HUES64 (cell line): Measurements from ENCODE around the gene C1QTNF9B.
"Not testable (repeated sequence)": the region's sequence is repeated elsewhere in the genome, so short reads cannot be mapped to it uniquely, and the experiment has no call there.

Experiments
- H3K27ac ChIP-seq: 2 replicates; pipeline ENCODE4 v1.7.0; 2013; ENCODE audit warnings: low read depth, low read length, inconsistent platforms
- H3K27me3 ChIP-seq: 2 replicates; pipeline ENCODE4 v1.6.1; 2013; ENCODE audit warnings: mild to moderate bottlenecking, low read length; ENCODE audit not compliant: insufficient read depth
- H3K36me3 ChIP-seq: 2 replicates; pipeline ENCODE4 v1.6.1; 2013; ENCODE audit warnings: mild to moderate bottlenecking, low read length; ENCODE audit not compliant: insufficient read depth
- H3K4me1 ChIP-seq: 2 replicates; pipeline ENCODE4 v1.6.1; 2013; ENCODE audit warnings: mild to moderate bottlenecking, low read length, moderate library complexity; ENCODE audit not compliant: insufficient read depth
- H3K4me3 ChIP-seq: 2 replicates; pipeline ENCODE4 v1.5.1; 2013; ENCODE audit warnings: mild to moderate bottlenecking, low read length, moderate library complexity
- H3K9ac ChIP-seq: 2 replicates; pipeline ENCODE4 v1.6.1; 2013; ENCODE audit warnings: mild to moderate bottlenecking, low read depth, low read length
- H3K9me3 ChIP-seq: 2 replicates; pipeline ENCODE4 v1.6.1; 2013; ENCODE audit warnings: low read depth, low read length; ENCODE audit not compliant: insufficient read depth
- WGBS: fragments of 150-250, 120-280 bp; methylation state at CpG from one replicate; pipeline ENCODE4 v1.1.7; 2013; ENCODE audit warnings: missing lambda C conversion rate; 5-methylcytosine and 5-hydroxymethylcytosine counted together

The C1QTNF9B gene

DNA sequence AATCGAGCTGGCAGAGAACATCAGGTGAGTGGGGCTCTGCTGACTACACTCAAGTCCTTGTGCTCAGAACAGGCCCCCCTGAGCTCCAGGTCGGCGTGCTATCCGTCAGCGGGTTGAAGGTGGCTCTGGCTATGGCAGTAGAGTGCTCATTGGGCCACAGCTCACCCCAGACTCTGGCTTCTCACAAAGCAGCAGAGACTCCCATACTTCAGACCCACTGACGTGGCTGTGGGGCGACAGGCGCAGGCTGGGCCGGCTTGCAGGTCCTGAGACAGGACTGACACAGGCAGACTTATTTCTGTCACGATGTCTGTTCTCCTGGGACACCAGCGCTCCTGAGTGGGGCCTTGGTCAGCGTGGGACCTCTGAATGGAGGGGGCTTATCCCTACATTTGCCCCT lies 2.6 kb downstream of the C1QTNF9B start:
- H3K4me3 ChIP-seq, H3K4me1 ChIP-seq, H3K27me3 ChIP-seq, H3K36me3 ChIP-seq, H3K9ac ChIP-seq, H3K27ac ChIP-seq, H3K9me3 ChIP-seq: not testable (repeated sequence)
- WGBS, result 84% methylated on average over 12 of the region's 12 CpGs

DNA sequence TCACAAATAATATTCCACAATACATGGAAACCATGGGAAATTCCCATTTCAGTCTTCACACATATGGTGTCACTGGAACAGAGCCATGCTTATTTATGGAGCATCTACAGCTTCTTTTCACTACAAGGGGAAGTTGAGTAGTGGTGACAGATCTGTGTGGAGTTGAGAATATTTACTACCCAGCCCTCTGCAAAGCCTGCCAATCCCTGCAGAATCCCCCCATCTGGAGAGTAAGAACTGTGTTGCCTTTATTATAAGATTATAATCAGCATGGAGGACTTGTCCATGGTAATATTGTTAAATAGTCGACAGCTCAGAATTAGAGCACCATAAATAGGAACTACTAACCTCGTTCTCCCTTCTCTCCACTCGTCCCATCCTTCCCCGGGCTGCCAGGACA lies 3.5 kb downstream of the C1QTNF9B start:
- not testable (repeated sequence) for H3K27ac ChIP-seq, H3K27me3 ChIP-seq, H3K36me3 ChIP-seq, H3K4me1 ChIP-seq, H3K9ac ChIP-seq, H3K9me3 ChIP-seq, H3K4me3 ChIP-seq
- WGBS, result no CpG with 5 or more reads among the region's 4 CpGs

DNA sequence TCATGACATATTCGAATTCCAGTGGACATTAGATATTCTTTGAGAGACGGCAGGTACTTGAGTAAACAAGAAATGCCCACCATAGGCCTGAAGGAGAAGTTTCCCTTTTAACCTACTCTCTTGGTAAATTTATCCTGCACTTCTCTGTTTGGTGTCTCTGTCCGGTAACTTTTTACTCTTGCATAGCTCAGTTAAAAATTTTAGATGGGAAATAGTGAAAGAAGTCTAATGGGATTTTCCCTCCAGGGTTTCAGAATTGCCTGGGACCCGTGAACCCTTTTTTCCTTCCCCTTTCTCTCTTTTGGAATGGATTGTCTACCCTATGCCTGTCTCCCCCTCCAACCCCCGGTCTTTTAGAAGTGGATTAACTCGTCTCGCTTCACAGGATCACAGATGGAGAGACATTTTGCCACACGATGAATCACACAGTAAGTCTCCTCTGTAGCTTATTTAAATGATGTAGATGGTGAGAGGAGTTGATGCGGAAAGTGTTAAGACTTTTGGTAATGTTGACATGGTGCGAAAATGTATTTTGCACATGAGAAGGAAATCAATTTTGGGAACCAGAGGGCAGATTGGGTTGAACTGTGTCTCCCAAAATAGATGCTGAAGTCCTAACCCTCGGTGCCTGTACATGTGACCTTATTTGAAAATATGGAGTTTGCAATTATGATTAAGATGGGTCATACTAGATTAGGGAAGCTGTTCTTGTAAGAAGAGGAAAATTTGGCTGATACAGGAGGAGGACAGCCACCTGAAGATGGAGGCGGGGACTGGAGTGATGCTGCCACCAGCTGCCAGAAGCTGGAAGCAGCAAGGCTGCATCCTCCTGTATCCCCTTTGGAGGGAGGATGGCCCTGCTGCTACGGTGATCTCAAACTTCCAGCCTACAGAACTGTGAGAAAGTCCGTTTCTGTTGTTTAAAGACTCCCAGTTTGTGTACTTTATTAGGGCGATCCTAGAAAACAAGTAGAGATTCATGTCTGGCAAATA lies 7.4 kb downstream of the C1QTNF9B start:
- Histone ChIP-seq H3K9ac (no peak overlapping the region), H3K9me3 (no peaks in the 10 kb centered on the region), H3K27ac (no peak overlapping the region), H3K4me1 (peaks cover 15% of the 10 kb centered on the region), H3K27me3 (no peaks in the 10 kb centered on the region), H3K4me3 (peak overlapping the region; percentile 97), H3K36me3 (peaks cover 6% of the 10 kb centered on the region)
- WGBS, result 53% methylated on average over 15 of the region's 15 CpGs

DNA sequence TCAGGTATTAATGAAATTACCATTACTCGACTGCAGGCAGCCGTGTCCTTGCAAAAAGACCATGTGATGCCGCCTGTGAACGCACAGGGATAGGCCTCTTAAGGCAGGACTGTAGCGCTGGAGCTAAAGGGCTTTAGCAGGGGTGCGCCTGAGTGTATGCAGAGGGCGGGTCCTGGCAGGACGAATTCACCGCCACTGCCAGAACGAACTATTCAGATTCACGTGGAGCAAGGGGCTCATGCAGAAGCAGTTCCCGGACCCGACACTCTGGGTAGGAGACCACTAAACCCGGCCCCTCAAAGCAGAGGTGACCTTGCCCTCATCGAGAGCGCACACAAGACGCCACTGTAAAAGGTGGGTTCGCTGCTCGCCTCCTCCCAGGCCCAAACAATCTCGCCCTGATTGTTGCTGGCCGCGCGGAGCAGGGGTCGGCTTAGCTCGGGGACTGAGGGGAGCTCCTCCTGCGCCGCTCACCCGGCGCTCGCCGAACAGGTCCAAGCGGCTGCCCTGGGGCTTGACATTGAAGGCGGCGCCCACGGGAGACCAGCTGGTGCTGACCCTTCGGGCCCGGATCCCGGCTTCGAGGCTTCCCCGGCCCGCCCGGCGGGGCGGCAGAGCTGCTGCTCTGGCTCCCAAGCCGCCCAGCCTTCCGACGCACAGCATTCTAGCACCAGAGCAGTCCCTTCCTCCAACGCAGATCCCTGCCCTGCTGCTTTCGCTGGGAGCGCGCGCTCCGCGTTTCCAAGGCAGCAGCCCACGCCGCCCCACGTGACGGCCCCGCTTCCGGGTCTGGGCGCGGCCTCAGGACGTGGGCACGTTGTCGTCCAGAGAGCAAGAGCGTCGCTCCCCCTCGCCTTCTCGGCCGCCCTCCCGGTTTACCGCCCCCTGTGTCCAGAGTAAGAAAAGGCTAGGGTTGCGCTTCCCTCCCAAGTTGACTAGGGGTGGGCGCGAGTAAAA lies 8.4 kb downstream of the C1QTNF9B start, which contains the start of gene MIPEP:
MIPEP (minus strand) TSS at position 743 of the 957 bp plus-strand sequence; CDS start at position 663, 80 bp downstream.
- Histone ChIP-seq H3K27me3 (no peaks in the 10 kb centered on the region), H3K27ac (peak within 1 kb of the TSS; percentile 80), H3K9ac (peak within 1 kb of the TSS; percentile 88), H3K36me3 (peaks cover 11% of the 10 kb centered on the region), H3K4me3 (peak within 1 kb of the TSS; percentile 97), H3K9me3 (no peaks in the 10 kb centered on the region), H3K4me1 (peaks cover 15% of the 10 kb centered on the region)
- under 1% methylated on average over 75 of the region's 75 CpGs for WGBS

DNA sequence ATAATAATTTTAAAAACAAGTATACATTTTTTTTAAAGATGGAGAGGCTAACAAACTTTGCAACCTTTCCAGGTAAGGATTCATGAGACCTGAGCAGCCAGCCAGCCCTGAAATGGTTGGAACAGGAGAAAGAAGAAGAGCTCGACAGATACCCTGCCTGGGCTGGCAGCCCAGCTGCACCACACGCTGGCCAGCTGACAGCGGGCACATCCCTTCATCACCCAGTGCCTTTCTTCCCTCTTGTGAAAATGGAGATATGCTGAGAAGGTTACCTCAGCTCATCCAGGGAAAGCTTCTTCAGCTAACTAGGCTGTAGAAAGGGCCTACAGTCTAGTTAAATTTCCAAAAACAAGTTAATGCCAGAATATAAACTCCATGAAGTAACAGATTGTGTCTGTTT lies 12.9 kb downstream of the C1QTNF9B start:
- not testable (repeated sequence) for H3K9ac ChIP-seq, H3K27ac ChIP-seq, H3K4me1 ChIP-seq, H3K27me3 ChIP-seq, H3K4me3 ChIP-seq, H3K9me3 ChIP-seq
- 89% methylated on average over 3 of the region's 3 CpGs for WGBS
- H3K36me3 ChIP-seq, result peaks cover 25% of the 10 kb centered on the region

DNA sequence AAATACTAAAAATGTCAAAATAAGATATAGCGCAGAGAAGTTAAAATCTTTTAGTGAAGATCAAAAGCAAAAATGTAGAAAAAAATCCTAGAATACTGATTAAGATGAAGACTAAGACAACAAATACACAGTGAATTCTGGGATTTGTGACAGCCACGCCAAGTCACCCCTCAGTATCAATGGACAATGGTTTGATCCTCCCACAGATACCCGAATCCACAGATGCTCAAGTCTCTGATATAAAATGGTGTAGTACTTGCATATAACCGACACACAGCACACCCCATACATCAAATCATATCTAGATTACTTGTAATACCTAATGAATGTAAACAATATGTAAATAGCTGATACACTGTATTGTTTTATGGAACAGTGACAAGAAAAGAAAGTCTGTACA lies 14.0 kb downstream of the C1QTNF9B start:
- Histone ChIP-seq H3K4me3 (no peak overlapping the region), H3K9ac (no peak overlapping the region), H3K27me3 (no peaks in the 10 kb centered on the region), H3K9me3 (no peaks in the 10 kb centered on the region), H3K27ac (no peak overlapping the region), H3K36me3 (peaks cover 36% of the 10 kb centered on the region), H3K4me1 (peaks cover 6% of the 10 kb centered on the region; the same call in 1 of the 2 replicates)
- 100% methylated on average over 2 of the region's 4 CpGs for WGBS

DNA sequence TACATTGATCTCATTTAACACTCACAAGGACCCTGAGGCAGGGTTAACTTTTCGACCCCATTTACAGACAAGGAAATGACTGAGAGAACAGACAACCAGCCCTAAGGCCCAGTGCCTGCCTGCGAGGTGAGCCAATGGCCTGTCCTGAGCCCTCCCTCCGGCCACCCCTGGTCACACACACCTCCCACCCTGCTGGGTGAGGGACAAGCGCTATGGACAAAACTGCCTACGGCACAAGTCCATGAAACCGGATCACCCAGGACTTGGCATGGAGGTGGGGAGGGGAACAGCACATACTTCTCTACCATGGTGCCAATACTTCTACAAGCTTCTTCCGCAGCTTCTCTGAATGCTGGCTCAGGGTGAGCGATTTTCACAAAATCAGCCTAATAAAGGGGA lies 15.9 kb downstream of the C1QTNF9B start:
- H3K4me3 ChIP-seq, H3K4me1 ChIP-seq, H3K27ac ChIP-seq, H3K27me3 ChIP-seq, H3K9me3 ChIP-seq, H3K9ac ChIP-seq: not testable (repeated sequence)
- WGBS, result 94% methylated on average over 8 of the region's 8 CpGs
- H3K36me3 ChIP-seq, result peaks cover 44% of the 10 kb centered on the region

DNA sequence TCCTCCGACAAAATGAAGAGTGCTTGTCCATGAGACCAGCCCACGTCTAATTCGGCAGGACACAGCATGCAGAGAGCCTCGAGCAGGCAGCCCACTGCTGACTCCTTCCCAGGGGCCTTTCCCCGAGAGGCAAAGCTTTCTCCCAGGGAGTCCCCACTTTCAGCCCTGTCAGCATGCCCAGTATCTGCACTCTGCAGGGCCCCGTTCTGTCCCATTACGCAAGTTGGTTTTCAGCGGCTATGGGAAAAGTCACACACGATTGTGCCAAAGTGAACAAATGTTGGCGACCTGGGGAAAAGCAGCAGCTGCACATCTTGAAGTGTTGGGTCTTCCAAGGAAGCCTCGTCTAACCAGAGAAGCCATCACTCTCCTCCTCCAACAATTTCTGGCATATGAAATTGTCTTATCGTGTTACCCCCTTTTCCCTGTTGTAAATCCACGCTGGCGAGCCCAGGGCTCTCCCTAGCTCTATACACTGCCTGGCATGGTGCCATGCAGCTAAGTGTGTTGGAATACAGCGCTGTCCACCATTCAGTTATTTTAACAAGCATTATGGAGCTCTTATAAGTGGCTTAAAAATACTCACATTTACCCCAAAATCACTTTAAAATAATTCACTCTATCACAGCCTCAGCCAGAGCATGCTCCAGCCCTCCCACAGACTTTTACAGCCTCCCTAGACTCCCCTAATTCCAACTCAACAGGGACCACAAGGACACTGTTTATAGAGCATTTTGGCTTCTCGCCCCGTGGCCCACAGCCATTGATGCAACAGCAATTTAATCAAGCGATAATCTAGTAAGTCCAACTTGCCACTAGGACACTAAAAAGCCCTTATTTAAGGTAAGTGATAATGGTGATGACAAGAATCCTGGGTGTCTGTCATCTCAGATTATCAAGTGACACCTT lies 16.6 kb downstream of the C1QTNF9B start:
- H3K9ac ChIP-seq, H3K27me3 ChIP-seq, H3K9me3 ChIP-seq, H3K27ac ChIP-seq, H3K4me1 ChIP-seq, H3K4me3 ChIP-seq: not testable (repeated sequence)
- 96% methylated on average over 9 of the region's 18 CpGs for WGBS
- H3K36me3 ChIP-seq, result peaks cover 44% of the 10 kb centered on the region

DNA sequence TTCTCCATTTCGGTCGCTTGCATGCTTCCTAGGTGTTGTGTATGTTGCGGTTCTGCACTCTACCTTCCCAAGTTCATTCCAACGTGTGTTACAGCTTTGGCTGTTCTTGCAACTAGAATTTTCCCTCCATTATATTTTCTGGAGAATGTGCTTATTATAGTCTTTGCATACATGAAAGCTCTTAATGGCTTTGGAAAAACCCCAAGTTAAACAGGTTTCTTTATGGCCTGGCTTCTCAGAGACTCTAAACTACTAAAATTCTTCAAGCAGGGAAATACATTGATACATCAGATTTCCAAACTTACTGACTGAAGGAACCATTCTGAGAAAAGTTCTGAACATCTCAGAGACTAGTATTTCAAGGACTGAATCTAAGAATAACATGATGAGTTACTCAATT lies 20.0 kb downstream of the C1QTNF9B start:
- Histone ChIP-seq H3K9ac (no peak overlapping the region), H3K4me3 (no peak overlapping the region), H3K27me3 (no peaks in the 10 kb centered on the region), H3K4me1 (no peaks in the 10 kb centered on the region), H3K27ac (no peak overlapping the region), H3K9me3 (no peaks in the 10 kb centered on the region), H3K36me3 (peaks cover 19% of the 10 kb centered on the region)
- WGBS, result 100% methylated on average over 3 of the region's 4 CpGs

DNA sequence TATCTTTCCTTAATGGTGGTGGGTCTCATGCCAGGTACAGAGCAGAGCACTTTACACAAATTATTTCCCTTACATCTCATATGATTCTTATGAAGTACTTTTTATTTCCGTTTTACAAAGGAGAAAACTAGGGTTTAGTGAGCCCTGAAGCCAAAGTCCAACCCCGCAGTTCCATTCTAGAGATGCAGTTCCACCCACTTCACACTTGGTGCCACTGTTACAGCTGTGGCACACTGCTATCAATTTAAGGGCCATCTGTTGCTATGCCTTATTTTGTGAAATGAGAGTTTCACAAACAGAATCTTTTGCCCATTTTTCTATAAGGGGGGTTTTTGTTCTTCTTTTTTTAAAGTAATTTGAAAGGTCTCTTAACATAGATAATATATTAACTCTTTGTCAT lies 21.0 kb downstream of the C1QTNF9B start:
- Histone ChIP-seq H3K9me3 (no peaks in the 10 kb centered on the region), H3K9ac (no peak overlapping the region), H3K27me3 (no peaks in the 10 kb centered on the region), H3K36me3 (peaks cover 19% of the 10 kb centered on the region), H3K4me3 (no peak overlapping the region), H3K4me1 (no peaks in the 10 kb centered on the region), H3K27ac (no peak overlapping the region)
- 98% methylated on average over 2 of the region's 2 CpGs for WGBS
